ENCODE results near the gene LAMA5. TPM values are rescaled to one million over a fixed set of nuclear protein-coding genes. Genes with fewer than 3 reads are reported as not detected.

The LAMA5 gene
- total and polyA plus RNA-seq, 3 experiments from 2014 or later, result 0.13 to 0.78 TPM; not detected in 1

- ChIA-PET CTCF (no interaction called here), POLR2A (no interaction called here)
- peaks cover 0 to 3% (median 0%) of the 10 kb centered on the region in 5 donors for H3K9me3 Mint-ChIP-seq
- Histone ChIP-seq H3K4me1 (ENCODE audit: insufficient read depth, low read length) (no peaks in the 10 kb centered on the region), H3K36me3 (ENCODE audit: insufficient read depth, low read length) (no peaks in the 10 kb centered on the region), H3K27me3 (ENCODE audit: insufficient read depth, low read length, poor library complexity, severe bottlenecking) (no peaks in the 10 kb centered on the region), H3K27ac (ENCODE audit: low read depth, low read length) (no peak overlapping the region), H3K9me3 (ENCODE audit: low read length) (no peaks in the 10 kb centered on the region), H3K4me3 (ENCODE audit: low read length) (no peak overlapping the region)
- no peaks in the 10 kb centered on the region for H3K4me1 Mint-ChIP-seq
- H3K27me3 Mint-ChIP-seq, result peaks cover 5 to 12% of the 10 kb centered on the region in 2 donors
- DNase-seq, result no peak
- H3K4me3 Mint-ChIP-seq, result no peak overlapping the region
- no peak overlapping the region for H3K27ac Mint-ChIP-seq
- H3K36me3 Mint-ChIP-seq, result peaks cover 0 to 7% (median 0%) of the 10 kb centered on the region in 3 donors
Observed at GRCh38 chr20:62337558-62338293, 29.4 kb downstream of the LAMA5 start.

- H3K4me3 ChIP-seq (ENCODE audit: low read length), result no peak overlapping the region
- CTCF ChIA-PET, result no interaction called here
- H3K27me3 ChIP-seq (ENCODE audit: insufficient read depth, low read length, poor library complexity, severe bottlenecking), result no peaks in the 10 kb centered on the region
- H3K9me3 ChIP-seq (ENCODE audit: low read length), result no peaks in the 10 kb centered on the region
- H3K36me3 ChIP-seq (ENCODE audit: insufficient read depth, low read length), result no peaks in the 10 kb centered on the region
- Mint-ChIP-seq H3K4me1 (no peaks in the 10 kb centered on the region), H3K27me3 (peaks cover 4 to 12% of the 10 kb centered on the region in 2 donors), H3K36me3 (peaks cover 0 to 7% (median 0%) of the 10 kb centered on the region in 3 donors), H3K9me3 (peaks cover 0 to 3% (median 0%) of the 10 kb centered on the region in 5 donors), H3K4me3 (no peak overlapping the region), H3K27ac (no peak overlapping the region)
- no peak for DNase-seq
- no peaks in the 10 kb centered on the region for H3K4me1 ChIP-seq (ENCODE audit: insufficient read depth, low read length)
- POLR2A ChIA-PET, result no interaction called here
- no peak overlapping the region for H3K27ac ChIP-seq (ENCODE audit: low read depth, low read length)
Observed at GRCh38 chr20:62336775-62337557, 30.1 kb downstream of the LAMA5 start.

GRCh38 chr20:62336329-62336728 is 30.8 kb downstream of the LAMA5 start:
- H3K27ac Mint-ChIP-seq, result no peak overlapping the region
- H3K4me3 ChIP-seq (ENCODE audit: low read length), result no peak overlapping the region
- H3K9me3 ChIP-seq (ENCODE audit: low read length), result no peaks in the 10 kb centered on the region
- H3K27ac ChIP-seq (ENCODE audit: low read depth, low read length), result no peak overlapping the region
- peaks cover 0 to 3% (median 0%) of the 10 kb centered on the region in 5 donors for H3K9me3 Mint-ChIP-seq
- H3K36me3 Mint-ChIP-seq, result peaks cover 0 to 7% (median 0%) of the 10 kb centered on the region in 3 donors
- H3K27me3 ChIP-seq (ENCODE audit: insufficient read depth, low read length, poor library complexity, severe bottlenecking), result no peaks in the 10 kb centered on the region
- ChIA-PET CTCF (no interaction called here), POLR2A (no interaction called here)
- no peaks in the 10 kb centered on the region for H3K4me1 ChIP-seq (ENCODE audit: insufficient read depth, low read length)
- H3K4me3 Mint-ChIP-seq, result no peak overlapping the region
- DNase-seq, result no peak
- H3K27me3 Mint-ChIP-seq, result peaks cover 1 to 9% of the 10 kb centered on the region in 2 donors
- H3K36me3 ChIP-seq (ENCODE audit: insufficient read depth, low read length), result no peaks in the 10 kb centered on the region
- no peaks in the 10 kb centered on the region for H3K4me1 Mint-ChIP-seq

- H3K27me3 Mint-ChIP-seq, result peaks cover 1 to 9% of the 10 kb centered on the region in 2 donors
- no peaks in the 10 kb centered on the region for H3K4me1 Mint-ChIP-seq
- peaks cover 0 to 3% (median 0%) of the 10 kb centered on the region in 5 donors for H3K9me3 Mint-ChIP-seq
- POLR2A ChIA-PET, result no interaction called here
- no peak for DNase-seq
- H3K4me3 ChIP-seq (ENCODE audit: low read length), result no peak overlapping the region
- H3K27me3 ChIP-seq (ENCODE audit: insufficient read depth, low read length, poor library complexity, severe bottlenecking), result no peaks in the 10 kb centered on the region
- H3K36me3 Mint-ChIP-seq, result peaks cover 0 to 7% (median 0%) of the 10 kb centered on the region in 3 donors
- H3K9me3 ChIP-seq (ENCODE audit: low read length), result no peaks in the 10 kb centered on the region
- no peak overlapping the region for H3K27ac Mint-ChIP-seq
- H3K4me1 ChIP-seq (ENCODE audit: insufficient read depth, low read length), result no peaks in the 10 kb centered on the region
- H3K36me3 ChIP-seq (ENCODE audit: insufficient read depth, low read length), result no peaks in the 10 kb centered on the region
- H3K27ac ChIP-seq (ENCODE audit: low read depth, low read length), result no peak overlapping the region
- H3K4me3 Mint-ChIP-seq, result no peak overlapping the region
- CTCF ChIA-PET, result no interaction called here
Observed at GRCh38 chr20:62335532-62335931, 31.6 kb downstream of the LAMA5 start.

- H3K27me3 Mint-ChIP-seq, result peaks cover 0 to 7% of the 10 kb centered on the region in 2 donors
- peaks cover 0 to under 1% (median 0%) of the 10 kb centered on the region in 5 donors for H3K9me3 Mint-ChIP-seq
Observed at GRCh38 chr20:62334881-62335280, 32.2 kb downstream of the LAMA5 start.

GRCh38 chr20:62333820-62334595 is 33.1 kb downstream of the LAMA5 start:
- Mint-ChIP-seq H3K4me1 (no peaks in the 10 kb centered on the region), H3K27ac (no peak overlapping the region), H3K36me3 (no peaks in the 10 kb centered on the region), H3K4me3 (no peak overlapping the region), H3K27me3 (peaks cover 0 to 3% of the 10 kb centered on the region in 2 donors), H3K9me3 (no peaks in the 10 kb centered on the region)
- Histone ChIP-seq H3K9me3 (ENCODE audit: low read length) (no peaks in the 10 kb centered on the region), H3K4me1 (ENCODE audit: insufficient read depth, low read length) (no peaks in the 10 kb centered on the region), H3K36me3 (ENCODE audit: insufficient read depth, low read length) (no peaks in the 10 kb centered on the region), H3K27me3 (ENCODE audit: insufficient read depth, low read length, poor library complexity, severe bottlenecking) (no peaks in the 10 kb centered on the region), H3K27ac (ENCODE audit: low read depth, low read length) (no peak overlapping the region), H3K4me3 (ENCODE audit: low read length) (no peak overlapping the region)
- CTCF ChIA-PET, result no interaction called here
- POLR2A ChIA-PET, result no interaction called here
- no peak for DNase-seq

More at GRCh38 chr20:62334881-62335280, 32.2 kb downstream of the LAMA5 start:
- Histone ChIP-seq H3K4me1 (ENCODE audit: insufficient read depth, low read length) (no peaks in the 10 kb centered on the region), H3K27ac (ENCODE audit: low read depth, low read length) (no peak overlapping the region), H3K36me3 (ENCODE audit: insufficient read depth, low read length) (no peaks in the 10 kb centered on the region), H3K9me3 (ENCODE audit: low read length) (no peaks in the 10 kb centered on the region), H3K27me3 (ENCODE audit: insufficient read depth, low read length, poor library complexity, severe bottlenecking) (no peaks in the 10 kb centered on the region), H3K4me3 (ENCODE audit: low read length) (no peak overlapping the region)
- no peak overlapping the region for H3K4me3 Mint-ChIP-seq
- no peak for DNase-seq
- H3K36me3 Mint-ChIP-seq, result peaks cover 0 to 5% (median 0%) of the 10 kb centered on the region in 3 donors
- H3K27ac Mint-ChIP-seq, result no peak overlapping the region
- H3K4me1 Mint-ChIP-seq, result no peaks in the 10 kb centered on the region
- ChIA-PET CTCF (no interaction called here), POLR2A (no interaction called here)

GRCh38 chr20:62332989-62333819 is 33.9 kb downstream of the LAMA5 start:
- Histone ChIP-seq H3K9me3 (ENCODE audit: low read length) (no peaks in the 10 kb centered on the region), H3K27ac (ENCODE audit: low read depth, low read length) (no peak overlapping the region), H3K4me3 (ENCODE audit: low read length) (no peak overlapping the region), H3K4me1 (ENCODE audit: insufficient read depth, low read length) (no peaks in the 10 kb centered on the region), H3K27me3 (ENCODE audit: insufficient read depth, low read length, poor library complexity, severe bottlenecking) (no peaks in the 10 kb centered on the region), H3K36me3 (ENCODE audit: insufficient read depth, low read length) (no peaks in the 10 kb centered on the region)
- DNase-seq, result no peak
- H3K36me3 Mint-ChIP-seq, result no peaks in the 10 kb centered on the region
- peaks cover 0 to 3% of the 10 kb centered on the region in 2 donors for H3K27me3 Mint-ChIP-seq
- H3K27ac Mint-ChIP-seq, result no peak overlapping the region
- H3K4me3 Mint-ChIP-seq, result no peak overlapping the region
- CTCF ChIA-PET, result no interaction called here
- H3K9me3 Mint-ChIP-seq, result no peaks in the 10 kb centered on the region
- H3K4me1 Mint-ChIP-seq, result no peaks in the 10 kb centered on the region
- POLR2A ChIA-PET, result no interaction called here
